K562 (cell line): Measurements from ENCODE around the gene RDH13. TPM values are rescaled to one million over a fixed set of nuclear protein-coding genes. Genes with fewer than 3 reads are reported as not detected.

Experiments
- BCLAF1 ChIP-seq, 2 experiments: fragments of 450-650 bp in 1 of 2; IDR thresholded peaks; 2 replicates each; pipeline ENCODE4 v1.6.1; 2011 to 2017; ENCODE audit warnings: low read depth in 2 of 2, antibody characterized with exemption in 1 of 2, borderline replicate concordance in 1 of 2, low read length in 1 of 2, mild to moderate bottlenecking in 1 of 2, mixed read lengths in 1 of 2; ENCODE audit not compliant: control insufficient read depth in 1 of 2
- FUS ChIP-seq: fragments of 200-400 bp; formaldehyde crosslinking; optimal IDR thresholded peaks from 2 replicates; pipeline ENCODE3; 2017; ENCODE audit warnings: low read depth, low read length
- GTF2B ChIP-seq: IDR thresholded peaks from 2 replicates; pipeline ENCODE4 v1.6.1; 2011; ENCODE audit not compliant: insufficient read length; ENCODE audit errors: extremely low read depth
- KDM4B ChIP-seq, 2 experiments: fragments of 450-650 bp in 1 of 2; sonication (generic) in 1 of 2; IDR thresholded peaks; 2 replicates each; pipeline ENCODE4 v1.6.1; 2016 to 2017; ENCODE audit warnings: borderline replicate concordance in 2 of 2, antibody characterized with exemption in 1 of 2, low read depth in 1 of 2, mild to moderate bottlenecking in 1 of 2
- NFRKB ChIP-seq: fragments of 450-650 bp; IDR thresholded peaks from 2 replicates; pipeline ENCODE4 v1.6.1; 2016; ENCODE audit warnings: low read depth
- SIN3A ChIP-seq, 2 experiments: fragments of 150-350 bp in 1 of 2; IDR thresholded peaks; 2 replicates each; pipeline ENCODE4 v1.6.1; 2011 to 2016; ENCODE audit warnings: borderline replicate concordance in 2 of 2, low read depth in 2 of 2, low read length in 2 of 2, mild to moderate bottlenecking in 2 of 2, moderate library complexity in 2 of 2; ENCODE audit not compliant: control insufficient read depth in 1 of 2
- SMARCB1 ChIP-seq: IDR thresholded peaks from 2 replicates; pipeline ENCODE4 v1.6.1; 2011; ENCODE audit warnings: improper control_type of control experiment, low read depth; ENCODE audit not compliant: insufficient read length
- TFAP4 ChIP-seq: sonication (generic); formaldehyde crosslinking; IDR thresholded peaks from 2 replicates; pipeline ENCODE4 v1.8.0; 2022; ENCODE audit warnings: missing genetic modification reagents, mild to moderate bottlenecking, moderate library complexity, borderline replicate concordance
- YY1 ChIP-seq, 3 experiments: IDR thresholded peaks; 2 replicates each; pipeline ENCODE4 v1.6.1; 2011; ENCODE audit warnings: low read length in 2 of 3, mild to moderate bottlenecking in 2 of 3, moderate library complexity in 2 of 3, borderline replicate concordance in 1 of 3, control low read depth in 1 of 3, low read depth in 1 of 3; ENCODE audit not compliant: insufficient read depth in 3 of 3, insufficient replicate concordance in 2 of 3, control insufficient read depth in 1 of 3, insufficient read length in 1 of 3; ENCODE audit errors: extremely low read depth in 1 of 3
- ZBTB11 ChIP-seq, 3 experiments: fragments of 200-800 bp in 1 of 3; fragments of 250-450 bp in 1 of 3; fragments of 450-650 bp in 1 of 3; sonication (Bioruptor Pico) in 1 of 3; sonication (Bioruptor generic) in 1 of 3; formaldehyde crosslinking in 1 of 3; IDR thresholded peaks; 2 replicates each; pipeline versions ENCODE4 v1.6.1 to v1.8.0; 2016 to 2022; ENCODE audit warnings: mild to moderate bottlenecking in 2 of 3, missing genetic modification characterization in 2 of 3, missing compliant biosample characterization in 1 of 3, moderate library complexity in 1 of 3
- ZFP30 ChIP-seq: fragments of 250-450 bp; sonication (Bioruptor Pico); IDR thresholded peaks from 2 replicates; pipeline ENCODE4 v1.8.0; 2022; ENCODE audit warnings: moderate library complexity, mild to moderate bottlenecking, inconsistent platforms, borderline replicate concordance
- ZNF143 ChIP-seq: sonication (generic); formaldehyde crosslinking; IDR thresholded peaks from 2 replicates; pipeline ENCODE4 v1.9.0; 2022; ENCODE audit warnings: mild to moderate bottlenecking, missing genetic modification reagents
- polyA plus RNA-seq, 8 experiments: library from polyadenylated mRNA; depleted of rRNA in 4 of 8; stranded (reverse) in 5 of 8; unstranded in 3 of 8; fragments of >200 nt; fragmentation: Nextera tagmentation in 2 of 8; fragmentation: Illumina TruSeq in 1 of 8; extraction: Ambion mirVana in 2 of 8; extraction: Trizol in 1 of 8; gene quantifications; 2 replicates each; pipeline versions ENCODE4 v1.2.1 to v1.2.3, GENCODE V29; 2011 to 2014; ENCODE audit warnings: inconsistent platforms in 1 of 8, missing spikeins in 1 of 8
- total RNA-seq, 7 experiments: library from RNA; depleted of rRNA in 6 of 7; stranded (reverse); fragments of >200 nt in 6 of 7; fragmentation: Illumina TruSeq in 2 of 7; extraction: Trizol in 2 of 7; gene quantifications; 2 replicates each; pipeline versions ENCODE4 v1.2.1 to v1.2.3, GENCODE V29; 2011 to 2021; ENCODE audit warnings: low replicate concordance in 1 of 7
- TF ChIP-seq, protein P1 (sequence below): sonication (generic); formaldehyde crosslinking; IDR thresholded peaks from 2 replicates; pipeline ENCODE4 v1.8.0; 2022; ENCODE audit warnings: mild to moderate bottlenecking, missing genetic modification reagents

Gene RDH13
- total and polyA plus RNA-seq, 9 of the 15 experiments (the other 6 are each of a cell fraction or from before 2014, with no cell fraction given) = 7.5 to 70.3 (median 39.5) TPM

- TF ChIP-seq ZBTB11 (CRISPR knock-in tag; IDR thresholded peaks at IDR 0.05) = no peak
- no peak for TF ChIP-seq ZFP30 (CRISPR knock-in tag)
- TF ChIP-seq FUS = no peak
- peak; percentile 79 for TF ChIP-seq NFRKB
- 0 out of 4 replicates have a peak, but pooled peaks of 1 of the 2 experiments have one; percentile 64 for TF ChIP-seq BCLAF1 (IDR thresholded peaks at IDR 0.05; ENCODE audit: borderline replicate concordance in 1 of 2, control insufficient read depth in 1 of 2, low read depth in 2 of 2, low read length in 1 of 2)
- no peak; the same call in 1 of the 2 replicates for TF ChIP-seq ZNF143 (CRISPR knock-in tag)
- TF ChIP-seq YY1 (IDR thresholded peaks at IDR 0.05; ENCODE audit: borderline replicate concordance in 1 of 3, control insufficient read depth in 1 of 3, extremely low read depth in 1 of 3, insufficient read depth in 3 of 3, insufficient read length in 1 of 3, insufficient replicate concordance in 2 of 3, low read depth in 1 of 3, low read length in 2 of 3) = peak in 2 of 3 experiments; percentile 15 to 32
- TF ChIP-seq KDM4B (IDR thresholded peaks at IDR 0.05; ENCODE audit: borderline replicate concordance in 2 of 2, low read depth in 1 of 2) = peak in 1 of 2 experiments; percentile 75; a peak in 1 of 4 replicates
- TF ChIP-seq, protein P1, sequence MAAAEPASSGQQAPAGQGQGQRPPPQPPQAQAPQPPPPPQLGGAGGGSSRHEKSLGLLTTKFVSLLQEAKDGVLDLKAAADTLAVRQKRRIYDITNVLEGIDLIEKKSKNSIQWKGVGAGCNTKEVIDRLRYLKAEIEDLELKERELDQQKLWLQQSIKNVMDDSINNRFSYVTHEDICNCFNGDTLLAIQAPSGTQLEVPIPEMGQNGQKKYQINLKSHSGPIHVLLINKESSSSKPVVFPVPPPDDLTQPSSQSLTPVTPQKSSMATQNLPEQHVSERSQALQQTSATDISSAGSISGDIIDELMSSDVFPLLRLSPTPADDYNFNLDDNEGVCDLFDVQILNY (CRISPR knock-in tag) = no peak
- no peak for TF ChIP-seq SMARCB1
- no peak for TF ChIP-seq GTF2B
- TF ChIP-seq TFAP4 = peak; percentile 62; the same call in 1 of the 2 replicates
- TF ChIP-seq SIN3A (IDR thresholded peaks at IDR 0.05; ENCODE audit: borderline replicate concordance in 2 of 2, control insufficient read depth in 1 of 2, low read depth in 2 of 2, low read length in 2 of 2) = peak; percentile 36 to 49; a peak in 2 of 4 replicates
Measured at GRCh38 chr19:55080121-55080967, 17.4 kb upstream of the RDH13 start (continued).
